Astrocyte of the cerebellum (primary cell): Measurements from ENCODE around the gene OBI1.

Experiments used
- DNase-seq: peaks from one replicate; pipeline ENCODE4 v3.0.0-alpha.2; 2011; ENCODE audit warnings: low read depth
- H3K4me3 ChIP-seq: 2 replicates; pipeline ENCODE4 v1.5.1; 2011; ENCODE audit warnings: mild to moderate bottlenecking, low read depth, low read length, moderate library complexity
- CTCF ChIP-seq: IDR thresholded peaks from 2 replicates; pipeline ENCODE4 v1.5.1; 2012; ENCODE audit warnings: low read length, low read depth, moderate library complexity, mild to moderate bottlenecking; ENCODE audit errors: missing control alignments
- in situ Hi-C: cut with HindIII; loops from 2 replicates; pipeline ENCODE4 v1.10.0; 2017; ENCODE audit warnings: low sequenced_read_pairs

The OBI1 gene

GRCh38 chr13:78596736-78597601 lies 62.0 kb downstream of the OBI1 start:
- H3K4me3 ChIP-seq = peak overlapping the region; percentile 7
- in situ Hi-C loops = no loop called here
- no peak for DNase-seq
- no peak for TF ChIP-seq CTCF

- in situ Hi-C loops = no loop called here
- H3K4me3 ChIP-seq = peak overlapping the region; percentile 14
- no peak for TF ChIP-seq CTCF
- DNase-seq = no peak
Observed at GRCh38 chr13:78596399-78596735, 62.6 kb downstream of the OBI1 start.

- in situ Hi-C loops = no loop called here
- H3K4me3 ChIP-seq = peak overlapping the region; percentile 14
- TF ChIP-seq CTCF = no peak
- DNase-seq = no peak
Observed at GRCh38 chr13:78595495-78596398, 63.2 kb downstream of the OBI1 start.

- no peak for DNase-seq
- in situ Hi-C loops = no loop called here
Observed at GRCh38 chr13:78594456-78594975, 64.4 kb downstream of the OBI1 start.

GRCh38 chr13:78593652-78594455 lies 65.1 kb downstream of the OBI1 start:
- H3K4me3 ChIP-seq = no peak overlapping the region
- no peak for TF ChIP-seq CTCF
- DNase-seq = no peak
- in situ Hi-C loops = no loop called here

More at GRCh38 chr13:78594456-78594975, 64.4 kb downstream of the OBI1 start:
- no peak overlapping the region for H3K4me3 ChIP-seq
- no peak for TF ChIP-seq CTCF

- H3K4me3 ChIP-seq = no peak overlapping the region
- in situ Hi-C loops = no loop called here
- TF ChIP-seq CTCF = no peak
- no peak for DNase-seq
Observed at GRCh38 chr13:78593129-78593528, 65.8 kb downstream of the OBI1 start.
